K562 (cell line): ENCODE measurements around the gene SPAG16. TPM values are rescaled to one million over a fixed set of nuclear protein-coding genes. Genes with fewer than 3 reads are reported as not detected.

Experiments
- ATAC-seq: fragments of 200-7000 bp; cut with Tn5 transposase; 3 replicates; pipeline ENCODE4 v1.9.1; 2020; ENCODE audit warnings: moderate library complexity
- BruUV-seq: library from RNA; stranded (reverse); fragments of 400-500 nt; replicated peaks from 2 replicates; lab custom pipeline; 2021; lab: Mats Ljungman, UMichigan
- CTCF ChIA-PET: fragments of 300-600 bp; formaldehyde crosslinking; extraction: SDS; loops from one replicate; lab custom pipeline; 2021; ENCODE audit warnings: low intra/inter-chr PET ratio; lab: Yijun Ruan, JAX
- POLR2A ChIA-PET: fragments of 300-600, 350-650 bp; sonication (Branson Sonifier 250); formaldehyde crosslinking; extraction: SDS; loops from one replicate; lab custom pipeline; 2021; ENCODE audit warnings: antibody characterized with exemption, inconsistent platforms; lab: Yijun Ruan, JAX
- DNase-seq, 4 experiments: peaks; one replicate each; pipeline versions ENCODE4 v3.0.0 to v3.0.0-alpha.2; 2011 to 2018; ENCODE audit warnings: low spot score in 3 of 4, mixed read lengths in 3 of 4; ENCODE audit errors: extremely low read depth in 1 of 4
- FAIRE-seq: peaks from 2 replicates; lab custom pipeline; 2011; peaks lifted over from hg19 to GRCh38; lab: Jason Lieb, UNC
- H2AFZ ChIP-seq: 2 replicates; pipeline ENCODE4 v1.6.0; 2011; ENCODE audit warnings: low read depth, low read length, control low read depth, inconsistent platforms
- H3K27ac ChIP-seq: fragments of 200-600 bp; 3 replicates; pipeline ENCODE4 v1.8.0; 2011; ENCODE audit warnings: low read depth, mild to moderate bottlenecking, control low read depth, inconsistent platforms, low read length, moderate library complexity, mixed read lengths; ENCODE audit errors: extremely low read depth
- H3K27me3 ChIP-seq, 2 experiments: fragments of 300-600 bp in 1 of 2; 2 replicates in 1 of 2; 3 replicates in 1 of 2; pipeline versions ENCODE4 v1.6.0 to v1.8.0; 2011; ENCODE audit warnings: inconsistent platforms in 2 of 2, low read length in 2 of 2, mild to moderate bottlenecking in 1 of 2, mixed read lengths in 1 of 2, moderate library complexity in 1 of 2; ENCODE audit not compliant: control insufficient read depth in 2 of 2, insufficient read depth in 2 of 2
- H3K36me3 ChIP-seq: fragments of 300-600 bp; 3 replicates; pipeline ENCODE4 v1.8.0; 2011; ENCODE audit warnings: mild to moderate bottlenecking, low read length, inconsistent platforms; ENCODE audit not compliant: control insufficient read depth, insufficient read depth
- H3K4me1 ChIP-seq, 2 experiments: fragments of 200-600 bp in 1 of 2; replicated peaks in 1 of 2; 2 replicates in 1 of 2; 3 replicates in 1 of 2; pipeline versions ENCODE4 v1.5.1 to v1.8.0; 2011; ENCODE audit warnings: inconsistent platforms in 2 of 2, low read length in 2 of 2, mild to moderate bottlenecking in 1 of 2, mixed read lengths in 1 of 2, moderate library complexity in 1 of 2; ENCODE audit not compliant: control insufficient read depth in 2 of 2, insufficient read depth in 2 of 2
- H3K4me2 ChIP-seq: 2 replicates; pipeline ENCODE4 v1.6.1; 2011; ENCODE audit warnings: low read length, control low read depth, inconsistent platforms, mixed read lengths; ENCODE audit not compliant: insufficient read depth
- H3K4me3 ChIP-seq: fragments of 200-600 bp; sonication (generic), shearing (Covaris generic); 2 replicates; pipeline ENCODE4 v1.5.1; 2016; ENCODE audit warnings: control low read depth, inconsistent platforms
- H3K79me2 ChIP-seq: fragments of 200-600 bp; 3 replicates; pipeline ENCODE4 v1.8.0; 2011; ENCODE audit warnings: low read length, inconsistent platforms; ENCODE audit not compliant: control insufficient read depth, insufficient read depth
- H3K9ac ChIP-seq, 2 experiments: 2 replicates each; pipeline versions ENCODE4 v1.6.0 to v1.6.1; 2011; ENCODE audit warnings: low read depth in 2 of 2, low read length in 2 of 2, control low read depth in 1 of 2, inconsistent platforms in 1 of 2, mild to moderate bottlenecking in 1 of 2, mixed read lengths in 1 of 2; ENCODE audit not compliant: insufficient read depth in 1 of 2
- H3K9me1 ChIP-seq: one replicate; pipeline ENCODE4 v1.6.0; 2011; ENCODE audit warnings: inconsistent platforms, mild to moderate bottlenecking, low read length, moderate library complexity; ENCODE audit not compliant: control insufficient read depth, insufficient read depth
- H3K9me3 ChIP-seq: replicated peaks from 2 replicates; pipeline ENCODE4 v1.5.1; 2011; ENCODE audit warnings: low read depth, low read length, inconsistent platforms; ENCODE audit not compliant: control insufficient read depth, insufficient read depth
- H4K20me1 ChIP-seq: replicated peaks from 2 replicates; pipeline ENCODE4 v1.6.1; 2011; ENCODE audit warnings: low read length, inconsistent platforms, mixed read lengths; ENCODE audit not compliant: control insufficient read depth, insufficient read depth
- ADNP ChIP-seq: fragments of 200-800 bp; sonication (Bioruptor generic); IDR thresholded peaks from 2 replicates; pipeline ENCODE4 v1.6.1; 2016; ENCODE audit warnings: missing genetic modification characterization, missing compliant biosample characterization
- CBFA2T2 ChIP-seq: fragments of 450-650 bp; conservative IDR thresholded peaks from 2 replicates; pipeline ENCODE4 v1.6.1; 2017; ENCODE audit warnings: mild to moderate bottlenecking
- CC2D1A ChIP-seq: fragments of 450-650 bp; IDR thresholded peaks from 2 replicates; pipeline ENCODE4 v1.6.1; 2017; ENCODE audit warnings: mild to moderate bottlenecking
- E2F8 ChIP-seq: fragments of 450-650 bp; IDR thresholded peaks from 2 replicates; pipeline ENCODE4 v1.7.1; 2018; ENCODE audit warnings: mild to moderate bottlenecking, low read depth; ENCODE audit not compliant: partially characterized antibody
- ESRRB ChIP-seq: fragments of 250-450 bp; sonication (Bioruptor Pico); IDR thresholded peaks from 2 replicates; pipeline ENCODE4 v1.5.0; 2020; ENCODE audit warnings: mild to moderate bottlenecking, moderate library complexity, borderline replicate concordance
- ETV1 ChIP-seq: fragments of 450-650 bp; conservative IDR thresholded peaks from 2 replicates; pipeline ENCODE4 v1.6.1; 2016; ENCODE audit warnings: missing genetic modification characterization, control low read depth, low read depth, missing compliant biosample characterization
- FOXA3 ChIP-seq, 2 experiments: fragments of 450-650 bp in 1 of 2; sonication (generic) in 1 of 2; formaldehyde crosslinking; IDR thresholded peaks in 1 of 2; conservative IDR thresholded peaks in 1 of 2; 2 replicates each; pipeline versions ENCODE4 v1.4.0 to v1.8.0; 2020 to 2022; ENCODE audit warnings: mild to moderate bottlenecking in 2 of 2, missing genetic modification reagents in 1 of 2
- HOXB6 ChIP-seq: fragments of 250-450 bp; sonication (Bioruptor Pico); IDR thresholded peaks from 2 replicates; pipeline ENCODE4 v1.5.1; 2022; ENCODE audit warnings: mild to moderate bottlenecking, borderline replicate concordance
- NFE2 ChIP-seq: IDR thresholded peaks from 2 replicates; pipeline ENCODE4 v1.6.1; 2014; ENCODE audit warnings: antibody characterized with exemption, low read depth
- RBM14 ChIP-seq: fragments of 200-400 bp; formaldehyde crosslinking; IDR thresholded peaks from 2 replicates; pipeline ENCODE4 v1.6.1; 2018; ENCODE audit warnings: low read depth, mild to moderate bottlenecking, low read length, moderate library complexity, borderline replicate concordance; ENCODE audit not compliant: insufficient read depth
- SMAD4 ChIP-seq: fragments of 250-450 bp; sonication (Bioruptor Pico); conservative IDR thresholded peaks from 2 replicates; pipeline ENCODE4 v1.8.0; 2021; ENCODE audit warnings: inconsistent platforms, mild to moderate bottlenecking, moderate library complexity
- SMARCB1 ChIP-seq: IDR thresholded peaks from 2 replicates; pipeline ENCODE4 v1.6.1; 2011; ENCODE audit warnings: improper control_type of control experiment, low read depth; ENCODE audit not compliant: insufficient read length
- THAP7 ChIP-seq: fragments of 250-450 bp; sonication (Bioruptor Pico); IDR thresholded peaks from 2 replicates; pipeline ENCODE4 v1.5.0; 2021
- U2AF2 ChIP-seq: fragments of 200-400 bp; formaldehyde crosslinking; optimal IDR thresholded peaks from 2 replicates; pipeline ENCODE3; 2017; ENCODE audit warnings: low read depth, mild to moderate bottlenecking, low read length
- ZNF395 ChIP-seq: fragments of 200-800 bp; sonication (Bioruptor generic); IDR thresholded peaks from 2 replicates; pipeline ENCODE4 v1.6.1; 2017; ENCODE audit warnings: missing genetic modification characterization, missing compliant biosample characterization
- WGBS: fragments of 100-300 bp; shearing (Covaris generic); methylation state at CpG from one replicate; pipeline ENCODE4 v1.1.6; 2016; ENCODE audit warnings: low coverage, mixed read lengths; ENCODE audit not compliant: insufficient coverage; ENCODE audit errors: missing lambda C conversion rate; 5-methylcytosine and 5-hydroxymethylcytosine counted together
- in situ Hi-C: fragments of 300-500 bp; cut with MboI; formaldehyde crosslinking; loops from 4 replicates; pipeline ENCODE4 v1.15.0; 2018; ENCODE audit warnings: inconsistent platforms, mixed read lengths
- intact Hi-C: fragments of 100-400 bp; cut with micrococcal nuclease; formaldehyde crosslinking; loops from 2 replicates; pipeline ENCODE4 v1.14.2; 2022
- polyA plus RNA-seq, 8 experiments: library from polyadenylated mRNA; depleted of rRNA in 4 of 8; stranded (reverse) in 5 of 8; unstranded in 3 of 8; fragments of >200 nt; fragmentation: Nextera tagmentation in 2 of 8; fragmentation: Illumina TruSeq in 1 of 8; extraction: Ambion mirVana in 2 of 8; extraction: Trizol in 1 of 8; gene quantifications; 2 replicates each; pipeline versions ENCODE4 v1.2.1 to v1.2.3, GENCODE V29; 2011 to 2014; ENCODE audit warnings: inconsistent platforms in 1 of 8, missing spikeins in 1 of 8
- total RNA-seq, 7 experiments: library from RNA; depleted of rRNA in 6 of 7; stranded (reverse); fragments of >200 nt in 6 of 7; fragmentation: Illumina TruSeq in 2 of 7; extraction: Trizol in 2 of 7; gene quantifications; 2 replicates each; pipeline versions ENCODE4 v1.2.1 to v1.2.3, GENCODE V29; 2011 to 2021; ENCODE audit warnings: low replicate concordance in 1 of 7

The SPAG16 gene
- total and polyA plus RNA-seq, 9 of the 15 experiments (the other 6 are each of a cell fraction or from before 2014, with no cell fraction given): 0.98 to 5.9 (median 3.5) TPM

- TF ChIP-seq THAP7 (no peak), ADNP (tag) (no peak)
Observed at GRCh38 chr2:214377286-214377624, 1093.0 kb downstream of the SPAG16 start (continued).

GRCh38 chr2:214378455-214379103 lies 1094.3 kb downstream of the SPAG16 start:
- H3K4me1 ChIP-seq: no peaks in the 10 kb centered on the region
- no peaks in the 10 kb centered on the region for H3K36me3 ChIP-seq
- in situ Hi-C loops: no loop called here
- H2AFZ ChIP-seq: no peak overlapping the region
- no peak overlapping the region for H3K9ac ChIP-seq
- no peak overlapping the region for H3K4me3 ChIP-seq
- ChIA-PET CTCF (no interaction called here), POLR2A (no interaction called here)
- no peaks in the 10 kb centered on the region for H4K20me1 ChIP-seq
- no peaks in the 10 kb centered on the region for H3K27me3 ChIP-seq
- no peak for TF ChIP-seq HOXB6 (CRISPR knock-in tag)
- no peak for TF ChIP-seq RBM14
- TF ChIP-seq SMAD4 (CRISPR knock-in tag): no peak
- no peak for TF ChIP-seq CC2D1A
- no peak for TF ChIP-seq ETV1
- TF ChIP-seq NFE2: no peak
- no peak for TF ChIP-seq ESRRB (CRISPR knock-in tag)
- no peak for TF ChIP-seq ZNF395
- no peak for TF ChIP-seq FOXA3 (CRISPR knock-in tag; conservative IDR thresholded peaks at IDR 0.05 in 1 of 2, IDR thresholded peaks at IDR 0.05 in 1 of 2)
- no peak for TF ChIP-seq SMARCB1
- no peak for TF ChIP-seq U2AF2
- no peak for TF ChIP-seq E2F8
- no peak for TF ChIP-seq CBFA2T2
- no TSS peak for BruUV-seq
- no peaks in the 10 kb centered on the region for H3K79me2 ChIP-seq
- H3K9me1 ChIP-seq: no peaks in the 10 kb centered on the region
- DNase-seq: no peak
- 0% methylated on average over 3 of the region's 3 CpGs for WGBS
- no peak for FAIRE-seq
- ATAC-seq: no peak
- H3K27ac ChIP-seq: no peak overlapping the region
- H3K9me3 ChIP-seq: no peaks in the 10 kb centered on the region
- intact Hi-C loops: no loop called here
- H3K4me2 ChIP-seq: no peak overlapping the region
